Upper lobe of left lung (tissue), 4 donors: ENCODE data around the gene IDI1.

Source experiments
- EP300 ChIP-seq, 4 donors: sonication (generic); formaldehyde crosslinking; IDR thresholded peaks; one replicate each; pipeline ENCODE4 v1.5.1; 2017; ENCODE audit warnings: antibody characterized with exemption in 4 of 4, control low read depth in 2 of 4
- POLR2A ChIP-seq, 4 donors: fragments of 450-650 bp; IDR thresholded peaks; one replicate each; pipeline ENCODE4 v1.5.1; 2016 to 2017; ENCODE audit warnings: antibody characterized with exemption in 4 of 4, mild to moderate bottlenecking in 2 of 4
- POLR2AphosphoS5 ChIP-seq, 2 donors: sonication (generic); formaldehyde crosslinking; IDR thresholded peaks; one replicate each; pipeline ENCODE4 v1.5.1; 2017; ENCODE audit warnings: antibody characterized with exemption in 2 of 2
- TF ChIP-seq, protein P1 (sequence below), 6 experiments: fragments of 450-650 bp in 4 of 6; fragments of 200-600 bp in 2 of 6; sonication (generic) in 2 of 6; IDR thresholded peaks; one replicate each; pipeline ENCODE4 v1.5.1; 2016 to 2019; ENCODE audit warnings: antibody characterized with exemption in 6 of 6

DNA sequence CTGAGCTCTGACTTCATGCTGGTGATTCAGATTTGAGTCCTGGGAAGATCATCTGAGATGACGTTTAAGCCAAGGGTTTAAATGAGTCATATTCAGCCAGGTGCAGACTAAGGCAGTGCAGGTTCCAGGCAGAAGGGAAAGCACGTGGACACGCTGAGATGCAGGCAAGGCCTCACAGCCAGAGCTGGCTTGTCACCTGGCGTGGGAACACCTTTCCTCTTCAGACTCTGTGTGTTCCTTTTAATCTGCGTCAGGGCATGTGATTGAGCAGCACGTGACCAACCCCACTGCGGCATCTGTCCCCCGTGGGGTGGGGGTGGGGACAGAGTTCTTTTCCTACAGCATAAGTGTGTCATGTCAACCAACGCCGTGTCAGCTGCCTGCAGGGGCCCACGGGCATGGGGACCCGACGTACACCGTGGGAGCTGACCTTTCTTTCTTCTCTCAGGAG lies 12.6 kb downstream of the IDI1 start:
- no peak for TF ChIP-seq EP300 (IDR thresholded peaks at IDR 0.05)
- TF ChIP-seq, protein P1, sequence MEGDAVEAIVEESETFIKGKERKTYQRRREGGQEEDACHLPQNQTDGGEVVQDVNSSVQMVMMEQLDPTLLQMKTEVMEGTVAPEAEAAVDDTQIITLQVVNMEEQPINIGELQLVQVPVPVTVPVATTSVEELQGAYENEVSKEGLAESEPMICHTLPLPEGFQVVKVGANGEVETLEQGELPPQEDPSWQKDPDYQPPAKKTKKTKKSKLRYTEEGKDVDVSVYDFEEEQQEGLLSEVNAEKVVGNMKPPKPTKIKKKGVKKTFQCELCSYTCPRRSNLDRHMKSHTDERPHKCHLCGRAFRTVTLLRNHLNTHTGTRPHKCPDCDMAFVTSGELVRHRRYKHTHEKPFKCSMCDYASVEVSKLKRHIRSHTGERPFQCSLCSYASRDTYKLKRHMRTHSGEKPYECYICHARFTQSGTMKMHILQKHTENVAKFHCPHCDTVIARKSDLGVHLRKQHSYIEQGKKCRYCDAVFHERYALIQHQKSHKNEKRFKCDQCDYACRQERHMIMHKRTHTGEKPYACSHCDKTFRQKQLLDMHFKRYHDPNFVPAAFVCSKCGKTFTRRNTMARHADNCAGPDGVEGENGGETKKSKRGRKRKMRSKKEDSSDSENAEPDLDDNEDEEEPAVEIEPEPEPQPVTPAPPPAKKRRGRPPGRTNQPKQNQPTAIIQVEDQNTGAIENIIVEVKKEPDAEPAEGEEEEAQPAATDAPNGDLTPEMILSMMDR (IDR thresholded peaks at IDR 0.05) = no peak
- no peak for TF ChIP-seq POLR2AphosphoS5 (IDR thresholded peaks at IDR 0.05)
- TF ChIP-seq POLR2A (IDR thresholded peaks at IDR 0.05) = no peak
